Astrocyte (in vitro differentiated cells and primary cell): ENCODE results near the gene MRPS2. TPM values are rescaled to one million over a fixed set of nuclear protein-coding genes. Genes with fewer than 3 reads are reported as not detected.

ENCODE experiments used
- DNase-seq: peaks from one replicate; pipeline ENCODE4 v3.0.0-alpha.2; 2010; ENCODE audit warnings: low read depth
- FAIRE-seq: peaks from 2 replicates; lab custom pipeline; 2011; peaks lifted over from hg19 to GRCh38; lab: Jason Lieb, UNC
- H2AFZ ChIP-seq: 2 replicates; pipeline ENCODE4 v1.6.0; 2012; ENCODE audit warnings: low read depth, low read length, inconsistent platforms
- H3K27ac ChIP-seq: 2 replicates; pipeline ENCODE4 v1.5.1; 2011; ENCODE audit warnings: low read depth, low read length, inconsistent platforms
- H3K27me3 ChIP-seq: 2 replicates; pipeline ENCODE4 v1.6.0; 2011; ENCODE audit warnings: low read length, inconsistent platforms; ENCODE audit not compliant: insufficient read depth
- H3K36me3 ChIP-seq: 2 replicates; pipeline ENCODE4 v1.5.1; 2011; ENCODE audit warnings: low read length, inconsistent platforms; ENCODE audit not compliant: insufficient read depth
- H3K4me1 ChIP-seq: 2 replicates; pipeline ENCODE4 v1.5.1; 2011; ENCODE audit warnings: low read length, inconsistent platforms; ENCODE audit not compliant: insufficient read depth
- H3K4me2 ChIP-seq: 2 replicates; pipeline ENCODE4 v1.6.0; 2012; ENCODE audit warnings: low read length, inconsistent platforms
- H3K4me3 ChIP-seq: 2 replicates; pipeline ENCODE4 v1.5.1; 2011; ENCODE audit warnings: low read depth, mild to moderate bottlenecking, low read length, inconsistent platforms; ENCODE audit not compliant: insufficient read depth
- H3K79me2 ChIP-seq: 2 replicates; pipeline ENCODE4 v1.6.0; 2012; ENCODE audit warnings: mild to moderate bottlenecking, low read length, inconsistent platforms; ENCODE audit not compliant: insufficient read depth
- H3K9ac ChIP-seq: 2 replicates; pipeline ENCODE4 v1.6.0; 2012; ENCODE audit warnings: mild to moderate bottlenecking, low read length, inconsistent platforms
- H3K9me3 ChIP-seq: 2 replicates; pipeline ENCODE4 v1.5.1; 2012; ENCODE audit warnings: low read depth, mild to moderate bottlenecking, low read length, inconsistent platforms; ENCODE audit not compliant: insufficient read depth
- H4K20me1 ChIP-seq: 2 replicates; pipeline ENCODE4 v1.6.0; 2012; ENCODE audit warnings: low read length, inconsistent platforms; ENCODE audit not compliant: insufficient read depth
- H3K27ac Mint-ChIP-seq: one replicate; pipeline ENCODE4 v1.8.0; 2021; ENCODE audit warnings: mild to moderate bottlenecking, mixed read lengths; ENCODE audit not compliant: unreplicated experiment
- H3K27me3 Mint-ChIP-seq: one replicate; pipeline ENCODE4 v1.8.0; 2021; ENCODE audit warnings: low read depth, mixed read lengths; ENCODE audit not compliant: unreplicated experiment
- H3K36me3 Mint-ChIP-seq: one replicate; pipeline ENCODE4 v1.8.0; 2021; ENCODE audit warnings: low read depth, mixed read lengths; ENCODE audit not compliant: unreplicated experiment
- H3K4me1 Mint-ChIP-seq: one replicate; pipeline ENCODE4 v1.8.0; 2021; ENCODE audit warnings: low read depth, mixed read lengths; ENCODE audit not compliant: unreplicated experiment
- H3K4me3 Mint-ChIP-seq: one replicate; pipeline ENCODE4 v1.8.0; 2021; ENCODE audit warnings: mild to moderate bottlenecking, moderate library complexity, mixed read lengths; ENCODE audit not compliant: unreplicated experiment
- H3K9me3 Mint-ChIP-seq: one replicate; pipeline ENCODE4 v1.8.0; 2021; ENCODE audit warnings: mild to moderate bottlenecking, mixed read lengths; ENCODE audit not compliant: unreplicated experiment
- CTCF ChIP-seq: IDR thresholded peaks from 2 replicates; pipeline ENCODE4 v1.5.1; 2011; ENCODE audit warnings: low read depth, mild to moderate bottlenecking, inconsistent platforms, low read length, moderate library complexity; ENCODE audit not compliant: insufficient read depth
- EZH2 ChIP-seq: IDR thresholded peaks from 2 replicates; pipeline ENCODE4 v1.6.1; 2012; ENCODE audit warnings: mild to moderate bottlenecking, low read length, inconsistent platforms; ENCODE audit not compliant: insufficient read depth
- total RNA-seq: library from RNA; stranded (reverse); gene quantifications from 2 replicates; pipeline ENCODE4 v1.2.1, GENCODE V29; 2021

The MRPS2 gene
- total RNA-seq, 1 donor from 2014 or later: 38.6 TPM

- Histone ChIP-seq H3K9ac (no peak overlapping the region), H3K27me3 (no peaks in the 10 kb centered on the region), H2AFZ (no peak overlapping the region), H3K4me1 (peaks cover 10% of the 10 kb centered on the region), H3K4me3 (no peak overlapping the region), H3K79me2 (no peaks in the 10 kb centered on the region), H3K36me3 (no peaks in the 10 kb centered on the region), H4K20me1 (no peaks in the 10 kb centered on the region), H3K27ac (no peak overlapping the region), H3K4me2 (no peak overlapping the region), H3K9me3 (no peaks in the 10 kb centered on the region)
- DNase-seq (no peak), FAIRE-seq (no peak)
- no peak overlapping the region for H3K27ac Mint-ChIP-seq
- H3K27me3 Mint-ChIP-seq: peaks cover 7% of the 10 kb centered on the region
- H3K36me3 Mint-ChIP-seq: peaks cover 4% of the 10 kb centered on the region
- no peaks in the 10 kb centered on the region for H3K9me3 Mint-ChIP-seq
- TF ChIP-seq EZH2 (no peak), CTCF (no peak)
- peaks cover 8% of the 10 kb centered on the region for H3K4me1 Mint-ChIP-seq
- no peak overlapping the region for H3K4me3 Mint-ChIP-seq
Observed at GRCh38 chr9:135464181-135464580, 36.3 kb upstream of the MRPS2 start.

DNA sequence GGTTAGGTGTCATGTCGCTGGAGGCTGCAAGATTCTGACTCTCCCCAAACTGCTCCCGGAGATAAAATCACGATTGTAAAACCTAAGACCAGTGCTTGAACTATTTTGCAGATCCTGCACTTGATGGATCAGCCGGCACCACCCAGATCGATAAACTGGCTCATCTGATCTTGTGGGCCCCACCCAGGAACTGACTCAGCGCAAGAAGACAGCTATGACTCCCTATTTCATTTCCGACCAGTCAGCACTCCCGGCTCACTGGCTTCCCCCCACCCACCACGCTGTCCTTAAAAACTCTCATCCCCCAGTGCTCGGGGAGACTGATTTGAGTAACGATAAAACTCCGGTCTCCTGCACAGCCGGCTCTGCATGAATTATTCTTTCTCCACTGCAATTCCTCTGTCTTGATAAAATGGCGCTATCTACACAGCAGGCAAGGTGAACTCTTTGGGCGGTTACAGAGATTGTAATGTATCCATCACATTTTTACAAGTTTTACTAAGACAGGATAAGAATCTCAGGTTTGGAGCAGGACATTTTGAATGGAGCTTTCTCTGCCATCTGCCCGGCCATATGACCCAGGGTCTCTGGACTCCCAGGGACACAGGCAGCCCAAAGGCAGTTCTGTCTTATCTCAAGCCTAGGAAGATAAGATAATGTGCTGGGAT lies 31.5 kb upstream of the MRPS2 start:
- Mint-ChIP-seq H3K27ac (no peak overlapping the region), H3K4me1 (peaks cover 3% of the 10 kb centered on the region), H3K9me3 (no peaks in the 10 kb centered on the region), H3K4me3 (no peak overlapping the region), H3K36me3 (peaks cover 8% of the 10 kb centered on the region), H3K27me3 (peaks cover 11% of the 10 kb centered on the region)
- no peak overlapping the region for H3K27ac ChIP-seq
- FAIRE-seq: no peak
- no peak overlapping the region for H3K9ac ChIP-seq
- no peak overlapping the region for H3K4me3 ChIP-seq
- H3K4me2 ChIP-seq: peak overlapping the region; percentile 67
- no peak for DNase-seq
- no peak for TF ChIP-seq CTCF
- no peaks in the 10 kb centered on the region for H3K9me3 ChIP-seq
- H4K20me1 ChIP-seq: no peaks in the 10 kb centered on the region
- no peak overlapping the region for H2AFZ ChIP-seq
- H3K4me1 ChIP-seq: peaks cover 6% of the 10 kb centered on the region
- H3K79me2 ChIP-seq: no peaks in the 10 kb centered on the region
- H3K36me3 ChIP-seq: no peaks in the 10 kb centered on the region
- no peaks in the 10 kb centered on the region for H3K27me3 ChIP-seq

DNA sequence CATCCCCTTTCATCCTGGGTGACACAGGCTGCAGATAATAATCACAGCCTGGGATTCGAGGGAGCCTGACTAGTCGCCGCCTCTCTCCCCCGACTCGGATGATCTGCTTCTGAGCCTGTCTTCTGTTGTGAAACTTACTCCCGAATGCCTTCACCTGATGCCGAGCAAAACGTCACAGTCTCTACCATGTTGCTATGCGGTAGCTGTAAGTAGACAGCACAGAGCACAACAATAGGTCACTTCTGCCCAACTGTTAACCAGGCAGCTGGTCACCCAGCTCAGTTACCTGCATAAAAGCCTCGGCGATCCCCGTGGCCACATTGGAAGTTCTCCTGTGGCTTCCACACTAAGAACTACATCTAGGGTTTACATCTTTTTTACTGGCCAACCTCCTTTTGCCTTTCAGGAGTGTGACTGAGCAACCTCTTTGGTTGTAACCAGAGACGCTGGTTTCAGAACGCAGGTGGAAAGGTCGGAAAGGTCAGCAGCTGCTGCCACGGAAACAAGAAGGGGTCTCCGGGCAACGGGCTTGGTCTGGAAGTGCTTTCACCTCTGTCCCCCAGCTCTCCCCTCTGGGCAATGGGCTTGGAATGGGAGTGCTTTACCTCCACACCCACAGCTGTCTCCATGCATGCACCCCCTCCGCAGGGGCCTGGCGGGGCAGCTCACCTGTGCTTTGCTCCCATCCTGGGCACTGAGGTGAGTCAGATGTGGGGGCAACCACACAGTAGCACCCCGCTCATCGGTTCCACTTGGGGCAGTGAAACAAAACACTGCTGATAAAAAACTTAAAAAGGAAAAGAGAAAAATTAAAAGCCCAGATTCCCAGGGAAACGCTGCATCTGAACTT lies 28.5 kb upstream of the MRPS2 start:
- H3K4me3 Mint-ChIP-seq: no peak overlapping the region

More for the DNA sequence above, 28.5 kb upstream of the MRPS2 start:
- Histone ChIP-seq H3K27me3 (no peaks in the 10 kb centered on the region), H3K27ac (no peak overlapping the region), H3K4me2 (peak overlapping the region; percentile 36), H3K9ac (no peak overlapping the region), H3K36me3 (no peaks in the 10 kb centered on the region), H2AFZ (no peak overlapping the region), H4K20me1 (peaks cover 7% of the 10 kb centered on the region), H3K9me3 (no peaks in the 10 kb centered on the region), H3K4me1 (peaks cover 6% of the 10 kb centered on the region), H3K79me2 (no peaks in the 10 kb centered on the region), H3K4me3 (no peak overlapping the region)
- no peaks in the 10 kb centered on the region for H3K9me3 Mint-ChIP-seq
- no peak for FAIRE-seq
- H3K27ac Mint-ChIP-seq: no peak overlapping the region
- peaks cover 9% of the 10 kb centered on the region for H3K27me3 Mint-ChIP-seq
- TF ChIP-seq EZH2: no peak
- no peak for TF ChIP-seq CTCF
- H3K36me3 Mint-ChIP-seq: peaks cover 8% of the 10 kb centered on the region
- peaks cover 3% of the 10 kb centered on the region for H3K4me1 Mint-ChIP-seq
- no peak for DNase-seq
